ENCODE data around the gene DEGS1.

GRCh38 chr1:224219011-224219611 lies 36.1 kb downstream of the DEGS1 start:
- no peak for TF ChIP-seq ZNF555 (tag by site-specific recombination; conservative IDR thresholded peaks at IDR 0.05)
- TF ChIP-seq CTCF (tag by site-specific recombination; IDR thresholded peaks at IDR 0.05), result no peak
- no peak; the same call in 1 of the 2 replicates for TF ChIP-seq ZNF624 (tag by site-specific recombination; IDR thresholded peaks at IDR 0.05)
- TF ChIP-seq PRDM4 (tag by site-specific recombination; IDR thresholded peaks at IDR 0.05), result no peak
- 0 out of 2 replicates have a peak, but pooled peaks have one; percentile 27 for TF ChIP-seq PATZ1 (tag by site-specific recombination; IDR thresholded peaks at IDR 0.05)

Measured in HEK293 (cell line).